Measurements from ENCODE around the gene WDR17. TPM values are rescaled to one million over a fixed set of nuclear protein-coding genes. Genes with fewer than 3 reads are reported as not detected.

The WDR17 gene
- polyA plus RNA-seq, 1 experiment = 0.10 TPM

DNA sequence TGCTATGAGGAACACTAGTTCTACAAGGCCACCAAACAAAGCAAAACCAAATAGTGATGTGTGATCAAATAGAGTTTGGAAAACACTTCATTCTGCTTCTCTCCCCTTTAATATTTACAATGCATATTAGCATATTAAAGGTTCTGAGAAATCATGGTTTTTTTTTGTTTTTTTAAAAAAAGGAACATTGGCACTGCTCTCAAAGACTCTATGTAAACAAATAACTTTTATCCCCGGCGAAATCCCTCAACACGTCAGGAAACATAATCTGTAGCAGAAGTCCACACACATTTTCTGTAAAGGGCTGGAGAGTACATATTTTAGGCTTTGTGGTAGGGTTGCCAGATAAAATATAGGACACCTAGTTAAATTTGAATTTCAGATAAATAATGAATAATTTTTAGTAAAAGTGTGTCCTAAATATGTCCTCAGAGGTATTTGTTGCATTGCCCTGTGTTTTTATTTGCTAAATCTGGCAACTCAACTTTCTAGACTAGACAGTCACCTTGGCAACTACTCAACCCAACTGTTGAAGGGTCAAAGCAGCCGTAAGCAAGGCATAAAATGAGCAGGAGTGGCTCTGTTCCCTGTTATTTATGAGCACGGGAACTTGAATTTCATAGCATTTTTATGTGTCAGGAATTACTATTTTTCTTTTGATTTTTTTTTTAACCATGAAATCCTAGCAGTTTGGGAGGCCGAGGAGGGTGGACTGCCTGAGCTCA is 121.2 kb downstream of the WDR17 start:
- Histone ChIP-seq H3K4me3 (ENCODE audit: low read depth, low read length) (no peak overlapping the region), H3K36me3 (ENCODE audit: control insufficient read depth, insufficient read depth, low read length) (no peaks in the 10 kb centered on the region), H3K27me3 (ENCODE audit: control insufficient read depth, insufficient read depth, low read length) (no peaks in the 10 kb centered on the region)
- TF ChIP-seq, protein P1, sequence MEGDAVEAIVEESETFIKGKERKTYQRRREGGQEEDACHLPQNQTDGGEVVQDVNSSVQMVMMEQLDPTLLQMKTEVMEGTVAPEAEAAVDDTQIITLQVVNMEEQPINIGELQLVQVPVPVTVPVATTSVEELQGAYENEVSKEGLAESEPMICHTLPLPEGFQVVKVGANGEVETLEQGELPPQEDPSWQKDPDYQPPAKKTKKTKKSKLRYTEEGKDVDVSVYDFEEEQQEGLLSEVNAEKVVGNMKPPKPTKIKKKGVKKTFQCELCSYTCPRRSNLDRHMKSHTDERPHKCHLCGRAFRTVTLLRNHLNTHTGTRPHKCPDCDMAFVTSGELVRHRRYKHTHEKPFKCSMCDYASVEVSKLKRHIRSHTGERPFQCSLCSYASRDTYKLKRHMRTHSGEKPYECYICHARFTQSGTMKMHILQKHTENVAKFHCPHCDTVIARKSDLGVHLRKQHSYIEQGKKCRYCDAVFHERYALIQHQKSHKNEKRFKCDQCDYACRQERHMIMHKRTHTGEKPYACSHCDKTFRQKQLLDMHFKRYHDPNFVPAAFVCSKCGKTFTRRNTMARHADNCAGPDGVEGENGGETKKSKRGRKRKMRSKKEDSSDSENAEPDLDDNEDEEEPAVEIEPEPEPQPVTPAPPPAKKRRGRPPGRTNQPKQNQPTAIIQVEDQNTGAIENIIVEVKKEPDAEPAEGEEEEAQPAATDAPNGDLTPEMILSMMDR (IDR thresholded peaks at IDR 0.05; ENCODE audit: insufficient read depth, low read depth, low read length) = no peak
- ChIA-PET CTCF (no interaction called here), POLR2A (no interaction called here)
- DNase-seq (ENCODE audit: low read depth) = no peak

DNA sequence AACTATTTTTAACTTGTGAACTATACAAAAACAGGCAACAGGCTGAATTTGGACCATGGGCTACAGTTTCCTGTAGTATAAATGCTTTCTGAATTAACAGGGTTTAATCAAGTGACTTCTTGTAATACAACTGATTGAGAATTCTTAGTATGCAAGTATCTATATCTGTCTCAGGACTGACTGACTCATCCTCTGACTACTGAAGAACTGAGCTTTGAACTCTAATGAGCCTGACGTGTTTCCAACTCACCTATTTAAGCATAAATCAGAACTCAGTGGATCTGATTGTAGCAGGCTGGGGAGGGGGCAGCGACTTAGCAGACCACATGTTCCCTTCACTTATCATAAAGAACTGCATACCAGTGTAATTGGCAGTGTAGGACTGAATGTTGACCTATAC is 122.0 kb downstream of the WDR17 start:
- H3K4me3 ChIP-seq (ENCODE audit: low read depth, low read length) = no peak overlapping the region
- H3K27me3 ChIP-seq (ENCODE audit: control insufficient read depth, insufficient read depth, low read length) = no peaks in the 10 kb centered on the region
- POLR2A ChIA-PET = no interaction called here
- CTCF ChIA-PET = no interaction called here
- no peak for DNase-seq (ENCODE audit: low read depth)
- TF ChIP-seq, protein P1 (IDR thresholded peaks at IDR 0.05; ENCODE audit: insufficient read depth, low read depth, low read length) = no peak
- H3K36me3 ChIP-seq (ENCODE audit: control insufficient read depth, insufficient read depth, low read length) = no peaks in the 10 kb centered on the region

DNA sequence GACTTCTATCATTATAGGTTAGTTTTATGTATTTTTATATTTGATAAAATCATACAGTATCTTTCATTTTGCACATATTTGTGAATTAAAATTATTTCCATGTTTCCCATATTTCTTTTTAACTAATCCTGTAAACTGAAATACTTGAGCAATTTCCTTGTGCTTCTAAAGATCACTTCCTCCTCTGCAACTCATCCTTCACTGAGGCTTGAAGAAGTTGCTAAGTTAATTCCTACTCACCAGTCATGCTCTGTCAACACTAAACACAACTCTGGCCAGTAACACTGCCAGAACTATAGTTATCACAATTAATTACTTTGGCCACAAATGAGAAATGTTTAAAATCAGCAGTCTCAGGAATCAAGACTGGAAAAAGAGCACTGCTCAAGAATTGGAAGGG is 123.0 kb downstream of the WDR17 start:
- POLR2A ChIA-PET = no interaction called here
- CTCF ChIA-PET = no interaction called here
- no peaks in the 10 kb centered on the region for H3K27me3 ChIP-seq (ENCODE audit: control insufficient read depth, insufficient read depth, low read length)
- TF ChIP-seq, protein P1 (IDR thresholded peaks at IDR 0.05; ENCODE audit: insufficient read depth, low read depth, low read length) = no peak
- no peak for DNase-seq (ENCODE audit: low read depth)
- H3K36me3 ChIP-seq (ENCODE audit: control insufficient read depth, insufficient read depth, low read length) = no peaks in the 10 kb centered on the region
- no peak overlapping the region for H3K4me3 ChIP-seq (ENCODE audit: low read depth, low read length)

DNA sequence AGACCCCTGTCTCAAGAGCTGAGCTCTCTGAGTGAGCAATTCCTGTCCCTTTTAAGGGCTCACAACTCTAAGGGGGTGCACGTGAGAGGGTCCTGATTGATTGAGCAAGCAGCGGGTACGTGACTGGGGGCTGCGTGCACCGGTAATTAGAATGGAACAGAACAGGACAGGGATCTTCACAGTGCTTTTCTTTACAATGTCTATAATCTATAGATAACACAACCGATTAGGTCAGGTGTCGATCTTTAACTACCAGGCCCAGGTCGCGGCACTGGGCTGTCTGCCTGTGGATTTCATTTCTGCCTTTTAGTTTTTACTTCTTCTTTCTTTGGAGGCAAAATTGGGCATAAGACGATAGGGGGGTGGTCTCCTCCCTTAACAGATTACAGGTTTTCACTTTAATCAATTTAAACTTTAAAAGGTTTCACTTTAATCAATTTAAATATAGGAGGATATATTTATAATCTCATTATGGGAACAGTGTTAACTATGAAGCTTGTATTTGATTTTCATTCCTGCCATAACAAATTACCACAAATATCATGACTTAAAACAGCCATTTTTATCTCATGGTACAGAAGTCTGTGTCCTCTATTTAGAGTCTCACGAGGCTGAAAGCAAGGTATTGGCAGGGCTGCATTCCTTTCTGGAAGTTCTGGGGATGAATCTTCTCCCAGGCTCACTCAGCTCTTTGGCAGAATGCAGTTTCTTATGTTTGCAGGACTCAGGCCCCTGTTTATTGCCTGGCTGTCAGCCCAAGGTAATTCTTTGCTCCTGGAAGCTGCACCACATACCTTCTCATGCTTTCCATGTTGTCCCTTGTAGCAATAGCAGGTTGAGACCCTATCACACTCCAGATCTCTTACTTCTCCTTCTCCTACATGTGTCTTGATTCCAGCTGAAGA is 124.5 kb downstream of the WDR17 start:
- TF ChIP-seq, protein P1 (IDR thresholded peaks at IDR 0.05; ENCODE audit: insufficient read depth, low read depth, low read length) = no peak
- no peaks in the 10 kb centered on the region for H3K36me3 ChIP-seq (ENCODE audit: control insufficient read depth, insufficient read depth, low read length)
- ChIA-PET POLR2A (interaction anchor here (0.6 kb wide), 1 partner anchor 141 kb away, joined by 5 read pairs; no protein-coding TSS in a partner anchor), CTCF (no interaction called here)
- H3K27me3 ChIP-seq (ENCODE audit: control insufficient read depth, insufficient read depth, low read length) = no peaks in the 10 kb centered on the region
- no peak for DNase-seq (ENCODE audit: low read depth)
- H3K4me3 ChIP-seq (ENCODE audit: low read depth, low read length) = no peak overlapping the region

DNA sequence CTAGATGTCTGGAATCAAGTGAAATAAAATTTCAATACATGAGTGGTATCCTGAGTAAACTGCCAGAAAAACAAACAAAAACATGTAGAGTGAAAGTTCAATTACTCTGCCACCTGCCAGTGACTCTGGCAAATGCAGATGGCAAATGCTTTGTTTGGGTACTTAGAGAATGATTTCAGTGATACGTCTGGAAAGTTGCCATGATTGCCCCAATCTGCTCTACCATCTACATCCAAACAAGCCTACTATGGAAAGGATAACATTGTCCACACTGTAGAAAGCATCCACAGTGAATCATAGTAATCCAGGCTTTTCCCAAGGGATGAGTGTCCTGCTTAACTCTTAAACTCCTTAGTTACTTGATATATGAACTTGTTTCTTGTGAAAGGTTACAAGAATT is 126.3 kb downstream of the WDR17 start:
- Histone ChIP-seq H3K27me3 (ENCODE audit: control insufficient read depth, insufficient read depth, low read length) (no peaks in the 10 kb centered on the region), H3K4me3 (ENCODE audit: low read depth, low read length) (no peak overlapping the region), H3K36me3 (ENCODE audit: control insufficient read depth, insufficient read depth, low read length) (no peaks in the 10 kb centered on the region)
- POLR2A ChIA-PET = no interaction called here
- TF ChIP-seq, protein P1 (IDR thresholded peaks at IDR 0.05; ENCODE audit: insufficient read depth, low read depth, low read length) = no peak
- no peak for DNase-seq (ENCODE audit: low read depth)
- CTCF ChIA-PET = no interaction called here

All from BJ (cell line).